HG03354 (cell line): Measurements from ENCODE around the gene SUMF2.
"Not testable (repeated sequence)": the region's sequence is repeated elsewhere in the genome, so short reads cannot be mapped to it uniquely, and the experiment has no call there.

ENCODE experiments used
- ATAC-seq: cut with Tn5 transposase; IDR thresholded peaks from one replicate; pipeline ENCODE4 v1.9.1; 2021; ENCODE audit warnings: mild to moderate bottlenecking; ENCODE audit not compliant: unreplicated experiment, poor library complexity, severe bottlenecking

The SUMF2 gene

DNA sequence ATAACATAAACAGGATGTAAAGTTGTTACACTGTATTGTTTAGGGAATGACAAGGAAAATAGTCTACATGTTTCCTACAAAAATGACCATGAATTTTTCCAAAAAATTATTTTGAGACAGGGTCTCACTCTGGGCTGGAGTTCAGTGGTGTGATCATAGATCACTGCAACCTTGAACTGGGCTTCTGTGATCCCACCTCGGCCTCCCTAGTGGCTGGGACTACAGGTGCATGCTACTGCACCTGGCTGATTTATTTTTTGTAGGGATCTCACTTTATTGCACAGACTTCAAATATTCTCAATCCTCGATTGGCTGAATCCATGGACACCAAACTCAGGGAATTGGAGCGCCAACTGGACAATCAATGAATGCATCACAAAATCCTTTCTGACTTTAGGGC lies 35.6 kb downstream of the SUMF2 start:
- no peak for ATAC-seq

DNA sequence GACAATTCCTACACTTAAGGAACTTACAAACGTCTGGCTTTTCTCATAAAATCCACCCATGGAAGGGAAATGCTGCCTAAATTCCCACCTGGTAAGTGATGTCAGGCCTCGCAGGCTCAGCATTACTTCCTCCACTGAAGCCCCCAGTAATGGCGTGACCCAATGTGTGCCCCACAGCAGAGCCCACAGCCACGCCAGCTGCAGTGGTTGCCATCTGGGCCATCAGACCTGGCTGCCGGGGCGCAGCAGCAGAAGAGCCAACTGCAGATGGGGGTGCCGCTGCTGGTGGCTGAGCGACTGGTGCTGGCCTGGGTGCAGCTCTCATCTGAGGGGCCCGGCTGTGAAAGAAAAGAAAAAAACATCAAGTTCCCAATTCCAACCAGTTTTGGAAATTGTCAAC lies 40.1 kb downstream of the SUMF2 start:
- not testable (repeated sequence) for ATAC-seq

DNA sequence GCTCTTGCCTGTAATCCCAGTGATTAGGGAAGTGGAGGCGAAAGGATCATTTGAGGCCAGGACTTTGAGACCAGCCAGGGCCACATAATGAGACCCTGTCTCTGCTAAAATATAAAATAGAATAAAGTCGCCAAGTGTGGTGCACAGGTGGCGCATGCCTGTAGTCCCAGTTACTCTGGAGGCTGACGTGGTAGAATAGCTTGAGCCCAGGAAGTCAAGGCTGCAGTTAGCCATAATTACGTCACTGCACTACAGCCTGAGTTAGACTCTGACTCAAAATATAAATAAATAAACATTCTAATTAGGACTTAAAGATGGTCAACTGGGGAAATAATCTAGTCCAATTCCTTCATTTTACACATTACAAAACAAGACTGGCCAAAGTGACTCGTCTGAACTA lies 41.4 kb downstream of the SUMF2 start:
- peak; percentile 21 for ATAC-seq

DNA sequence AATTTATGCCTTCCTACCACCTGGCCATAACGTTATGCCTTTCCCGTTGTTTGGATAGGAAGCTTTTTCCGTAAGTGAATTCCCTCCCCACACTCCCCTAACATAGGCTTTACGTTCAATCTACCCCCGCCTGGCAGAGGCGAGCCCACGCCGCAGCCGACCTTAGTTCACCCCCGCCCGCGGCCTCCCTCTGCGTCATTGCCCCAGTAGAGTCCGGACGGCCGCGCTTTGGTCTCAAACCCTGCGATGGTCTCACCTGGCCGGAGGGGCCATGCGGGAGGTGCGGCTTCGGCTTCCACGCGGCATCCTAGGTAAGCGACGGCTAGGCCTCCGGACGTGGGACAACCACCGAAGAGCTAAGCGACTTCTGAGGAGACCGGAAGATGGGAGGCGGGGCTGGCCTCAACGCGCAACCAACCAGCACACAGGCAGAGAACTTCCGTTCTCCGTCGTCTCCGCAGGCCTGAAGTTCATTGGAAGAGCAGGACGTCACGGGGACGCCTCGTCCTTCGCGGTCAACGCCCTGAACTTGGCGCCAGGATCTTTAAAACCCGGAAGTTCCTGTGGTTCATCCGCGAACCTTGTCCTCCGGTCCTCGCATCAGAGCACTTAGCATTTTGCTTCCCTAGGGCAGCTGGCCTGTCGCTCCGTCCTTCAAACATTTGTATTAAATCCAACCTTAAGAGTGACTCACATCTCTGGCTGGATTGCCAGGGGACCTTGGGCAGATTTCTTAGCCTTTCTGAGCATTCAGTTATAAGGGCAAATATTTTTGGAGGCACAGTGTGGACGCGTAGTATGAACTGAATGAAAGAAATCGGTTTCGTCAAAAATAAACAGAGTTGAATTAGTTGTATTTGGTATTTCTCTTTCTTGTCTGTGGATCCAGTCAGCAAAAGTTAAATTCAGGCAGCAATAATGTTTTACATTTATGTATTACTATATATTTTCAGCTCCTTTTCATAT lies 42.3 kb downstream of the SUMF2 start, which contains the start of gene CHCHD2:
TSS of gene CHCHD2 (minus strand) at position 369 of the 966 bp plus-strand sequence. CDS start at position 306, 63 bp downstream.
- peak; percentile 100 for ATAC-seq

DNA sequence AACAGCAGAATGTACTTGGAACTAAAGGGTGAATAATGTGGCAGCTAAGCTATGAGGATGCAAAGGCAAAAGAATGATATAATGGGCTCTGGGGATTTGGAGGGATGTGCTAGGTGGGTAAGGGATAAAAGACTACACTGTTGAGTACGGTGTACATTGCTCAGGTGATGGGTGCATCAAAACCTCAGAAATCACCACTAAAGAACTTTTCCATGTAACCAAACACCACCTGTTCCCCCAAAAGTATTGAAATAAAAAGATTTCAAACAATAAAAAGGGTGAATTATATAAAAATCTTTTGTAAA lies 43.8 kb downstream of the SUMF2 start:
- ATAC-seq = no peak

DNA sequence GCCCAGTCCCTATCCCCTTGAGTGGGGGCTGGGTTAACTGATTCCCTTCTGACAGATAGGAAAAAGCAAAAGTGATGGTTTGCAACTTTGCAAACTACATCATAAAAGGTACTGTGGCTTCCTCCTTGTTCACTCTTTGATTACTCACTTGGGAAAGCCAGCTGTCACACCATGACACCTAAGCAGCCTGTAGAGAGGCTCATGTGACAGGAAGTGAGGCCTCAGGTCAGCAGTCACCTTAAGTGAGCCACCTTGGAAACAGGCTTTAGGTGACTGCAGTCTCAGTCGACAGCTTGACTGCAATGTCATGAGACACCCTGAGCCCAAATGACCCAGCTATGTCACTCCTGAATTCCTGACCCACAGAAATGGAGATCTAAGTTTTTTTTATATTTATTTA lies 46.5 kb downstream of the SUMF2 start:
- ATAC-seq = no peak

DNA sequence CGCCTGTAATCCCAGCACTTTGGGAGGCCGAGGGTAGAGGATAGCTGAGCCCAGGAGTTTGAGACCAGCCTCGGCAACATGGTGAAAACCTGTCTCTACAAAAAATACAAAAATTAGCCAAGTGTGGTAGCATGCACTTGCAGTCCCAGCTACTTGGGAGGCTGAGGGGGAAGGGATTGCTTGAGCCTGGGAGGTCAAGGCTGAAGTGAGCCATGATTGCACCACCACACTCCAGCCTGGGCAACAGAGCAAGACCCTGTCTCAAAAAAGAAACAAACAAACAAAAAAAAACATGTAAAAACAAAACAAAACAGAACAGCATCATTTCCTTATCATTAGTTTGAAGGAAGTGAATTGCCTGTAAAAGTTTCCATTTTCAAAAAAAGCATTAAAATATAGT lies 48.2 kb downstream of the SUMF2 start:
- ATAC-seq = not testable (repeated sequence)

DNA sequence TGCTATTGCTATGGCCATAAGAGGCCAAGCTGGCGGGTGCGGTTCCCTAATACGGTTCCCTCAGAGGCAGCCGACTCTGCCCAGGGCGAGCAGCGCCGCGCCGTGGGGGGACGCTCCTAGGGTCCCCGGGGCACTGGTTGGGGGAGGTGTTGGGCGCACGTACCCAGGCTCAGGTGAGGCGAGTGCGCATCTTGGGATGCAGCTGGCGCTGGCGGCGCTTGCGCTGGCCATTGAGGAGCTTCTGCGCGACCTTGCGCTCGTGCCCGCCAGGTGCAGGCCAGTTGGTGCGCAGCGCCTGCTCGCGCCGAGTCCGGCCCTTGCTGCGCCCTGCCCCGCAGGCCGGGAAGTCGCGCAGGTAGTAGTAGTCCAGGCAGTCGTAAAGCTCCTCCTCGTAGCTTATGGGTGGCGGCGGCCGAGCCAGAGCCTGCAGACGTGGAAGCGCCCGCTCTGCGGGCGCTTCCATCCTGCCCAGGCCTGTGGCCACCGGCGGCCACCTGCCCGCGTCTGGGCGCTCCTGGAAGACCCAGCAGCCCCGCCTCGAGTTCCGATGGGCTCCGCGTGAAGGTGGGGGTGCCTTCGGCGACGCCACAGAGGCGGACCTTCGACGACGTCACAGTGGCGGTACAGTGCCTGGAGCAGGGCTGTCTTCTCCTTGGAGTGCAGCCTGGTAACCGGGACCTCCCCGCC lies 51.9 kb downstream of the SUMF2 start, which contains the start of gene NUPR2:
TSS of gene NUPR2 (minus strand) at position 566 of the 687 bp plus-strand sequence. CDS start at position 463, 103 bp downstream.
- no peak for ATAC-seq

DNA sequence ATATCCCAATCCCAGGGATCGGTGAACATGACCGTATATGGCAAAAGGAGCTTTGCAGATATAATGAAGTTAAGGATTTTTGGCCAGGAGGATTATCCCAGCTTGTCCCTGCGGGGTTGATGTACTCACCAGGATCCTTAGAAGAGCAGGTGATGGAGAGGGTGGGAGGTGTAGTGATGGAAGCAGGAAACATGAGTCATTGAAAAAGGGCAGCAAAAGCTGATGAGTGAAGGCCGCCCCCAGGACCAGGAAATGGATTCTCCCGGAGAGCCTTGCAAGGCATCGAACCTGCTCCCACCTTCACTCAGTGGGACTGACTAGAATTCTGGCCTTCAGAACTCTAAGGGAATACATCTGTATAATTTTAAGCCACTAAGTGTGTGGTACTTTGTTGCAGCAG lies 57.4 kb downstream of the SUMF2 start:
- ATAC-seq = no peak

DNA sequence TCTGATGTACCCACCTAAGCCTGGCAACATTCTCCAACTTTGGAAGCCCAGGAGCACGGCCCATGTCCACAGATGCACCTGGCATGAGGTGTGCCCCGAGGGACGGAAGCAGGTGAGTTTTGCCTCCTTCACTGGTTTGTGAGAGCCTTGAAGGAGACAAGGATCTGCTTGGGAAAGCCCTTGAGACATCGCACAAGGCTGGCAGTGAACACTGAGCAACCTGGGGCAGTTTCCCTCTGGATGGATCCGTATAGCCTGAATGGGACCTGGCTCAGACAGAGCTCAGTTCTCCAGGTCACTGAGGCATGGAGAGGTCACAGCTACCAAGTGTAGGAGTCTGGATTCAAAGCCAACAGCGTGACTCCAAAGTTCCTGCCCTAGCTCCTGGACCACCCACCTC lies 60.9 kb downstream of the SUMF2 start:
- ATAC-seq = no peak

DNA sequence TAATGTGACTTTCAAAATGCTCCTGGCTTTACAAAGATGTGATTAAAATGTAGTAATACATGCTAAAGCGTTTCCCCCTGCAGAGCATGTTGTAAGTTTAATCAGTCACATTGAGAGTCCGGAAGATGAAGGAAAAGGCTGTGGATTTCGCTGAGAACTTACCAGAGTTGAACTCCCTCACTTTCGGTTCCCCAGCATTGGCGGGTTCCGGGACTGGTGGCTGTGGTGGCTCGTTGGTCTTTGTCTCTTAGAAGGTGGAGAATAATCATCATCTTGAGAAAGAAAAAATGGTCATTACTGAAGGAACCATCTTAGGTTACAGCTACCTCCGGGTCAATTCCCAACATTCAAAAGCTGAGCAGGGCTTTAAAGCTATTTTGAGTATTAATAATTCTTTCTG lies 61.7 kb downstream of the SUMF2 start:
- no peak for ATAC-seq

DNA sequence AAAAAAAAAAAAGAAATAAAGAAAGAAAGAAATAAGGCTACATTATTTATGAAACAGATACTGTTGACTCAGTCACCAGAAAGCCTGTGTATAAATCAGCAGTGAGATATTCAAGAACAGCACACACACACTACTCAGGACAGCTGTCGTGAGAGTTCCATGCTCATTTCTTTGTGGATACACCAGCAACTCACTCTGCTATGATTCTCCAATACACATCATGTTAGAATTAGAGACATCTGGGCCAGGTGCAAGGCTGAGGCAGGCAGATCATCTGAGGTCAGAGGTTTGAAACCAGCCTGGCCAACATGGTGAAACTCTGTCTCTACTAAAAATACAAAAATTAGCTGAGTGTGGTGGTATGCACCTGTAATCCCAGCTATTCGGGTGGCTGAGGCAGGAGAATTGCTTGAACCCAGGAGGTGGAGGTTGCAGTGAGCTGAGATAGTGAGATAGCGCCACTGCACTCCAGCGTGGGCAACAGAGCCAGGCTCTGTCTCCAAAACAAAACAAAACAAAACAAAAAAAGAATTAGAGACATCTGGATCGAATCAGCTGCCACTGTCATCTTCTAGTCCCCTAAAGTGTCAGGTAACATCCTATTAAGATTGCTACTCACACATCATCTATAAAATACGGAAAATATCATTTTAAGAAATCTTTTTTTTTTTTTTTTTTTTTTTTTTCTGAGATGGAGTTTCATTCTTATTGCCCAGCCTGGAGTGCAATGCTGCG lies 63.3 kb downstream of the SUMF2 start:
- ATAC-seq = no peak
